Measurements from ENCODE around the gene MCM3AP. TPM values are rescaled to one million over a fixed set of nuclear protein-coding genes. Genes with fewer than 3 reads are reported as not detected.

MCM3AP gene
- total RNA-seq = 100 to 1,000 TPM in 3 of 4 donors, 10 to 100 TPM in 1; 96.7 to 178 (median 148) TPM

GRCh38 chr21:46285206-46285661, at the start of gene MCM3AP:
Gene MCM3AP, minus strand, starts transcription at chr21:46285611. Its CDS starts 325 bp downstream, at chr21:46285286.
- DNase-seq = no peak
- TF ChIP-seq POLR2A (IDR thresholded peaks at IDR 0.05) = no peak
- TF ChIP-seq, protein P1, sequence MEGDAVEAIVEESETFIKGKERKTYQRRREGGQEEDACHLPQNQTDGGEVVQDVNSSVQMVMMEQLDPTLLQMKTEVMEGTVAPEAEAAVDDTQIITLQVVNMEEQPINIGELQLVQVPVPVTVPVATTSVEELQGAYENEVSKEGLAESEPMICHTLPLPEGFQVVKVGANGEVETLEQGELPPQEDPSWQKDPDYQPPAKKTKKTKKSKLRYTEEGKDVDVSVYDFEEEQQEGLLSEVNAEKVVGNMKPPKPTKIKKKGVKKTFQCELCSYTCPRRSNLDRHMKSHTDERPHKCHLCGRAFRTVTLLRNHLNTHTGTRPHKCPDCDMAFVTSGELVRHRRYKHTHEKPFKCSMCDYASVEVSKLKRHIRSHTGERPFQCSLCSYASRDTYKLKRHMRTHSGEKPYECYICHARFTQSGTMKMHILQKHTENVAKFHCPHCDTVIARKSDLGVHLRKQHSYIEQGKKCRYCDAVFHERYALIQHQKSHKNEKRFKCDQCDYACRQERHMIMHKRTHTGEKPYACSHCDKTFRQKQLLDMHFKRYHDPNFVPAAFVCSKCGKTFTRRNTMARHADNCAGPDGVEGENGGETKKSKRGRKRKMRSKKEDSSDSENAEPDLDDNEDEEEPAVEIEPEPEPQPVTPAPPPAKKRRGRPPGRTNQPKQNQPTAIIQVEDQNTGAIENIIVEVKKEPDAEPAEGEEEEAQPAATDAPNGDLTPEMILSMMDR (IDR thresholded peaks at IDR 0.05) = no peak
- H3K4me3 ChIP-seq = peak within 1 kb of the TSS; percentile 81 to 100 (median 90)
- H3K36me3 ChIP-seq = peaks cover 0 to 37% (median 0%) of the 10 kb centered on the region in 3 donors
- H3K27me3 ChIP-seq = no peaks in the 10 kb centered on the region
- H3K9me3 ChIP-seq = no peaks in the 10 kb centered on the region
- peak within 1 kb of the TSS; percentile 90 to 100 (median 98) for H3K27ac ChIP-seq
- peaks cover 0 to 41% (median 13%) of the 10 kb centered on the region in 4 donors for H3K4me1 ChIP-seq

- TF ChIP-seq, protein P1 (IDR thresholded peaks at IDR 0.05) = no peak
- TF ChIP-seq POLR2A (IDR thresholded peaks at IDR 0.05) = no peak
- Histone ChIP-seq H3K36me3 (peaks cover 0 to 45% (median 0%) of the 10 kb centered on the region in 3 donors), H3K4me1 (no peaks in the 10 kb centered on the region), H3K9me3 (no peaks in the 10 kb centered on the region), H3K27ac (no peak overlapping the region), H3K4me3 (no peak overlapping the region), H3K27me3 (no peaks in the 10 kb centered on the region)
- no peak for DNase-seq
Observed at GRCh38 chr21:46334351-46335140, 49.1 kb upstream of the MCM3AP start.

DNA sequence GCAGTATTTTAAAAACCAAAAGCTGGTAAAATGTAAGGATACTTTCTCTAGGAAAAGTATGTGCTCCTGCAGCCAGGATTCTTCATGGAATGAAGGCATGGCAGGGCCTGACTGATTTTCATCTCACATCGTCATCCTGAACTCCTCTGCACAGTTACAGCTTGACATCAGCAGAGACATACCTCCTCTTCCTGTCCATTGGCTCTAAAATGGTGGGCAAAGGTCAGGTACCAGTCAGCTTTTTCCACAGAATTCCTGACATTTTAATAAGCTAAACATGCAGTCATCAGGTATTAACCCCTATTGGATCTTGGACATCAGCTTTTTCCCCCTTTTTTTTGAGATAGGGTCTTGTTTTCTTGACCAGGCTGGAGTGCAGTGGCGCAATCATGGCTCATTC, 44.4 kb upstream of the MCM3AP start:
- H3K9me3 ChIP-seq = no peaks in the 10 kb centered on the region
- no peaks in the 10 kb centered on the region for H3K27me3 ChIP-seq
- peaks cover 0 to 32% (median 0%) of the 10 kb centered on the region in 3 donors for H3K36me3 ChIP-seq
- H3K4me3 ChIP-seq = no peak overlapping the region
- TF ChIP-seq, protein P1 (IDR thresholded peaks at IDR 0.05) = no peak
- no peak for TF ChIP-seq POLR2A (IDR thresholded peaks at IDR 0.05)
- peaks cover 0 to 12% (median 1%) of the 10 kb centered on the region in 4 donors for H3K4me1 ChIP-seq
- no peak for DNase-seq
- H3K27ac ChIP-seq = no peak overlapping the region

GRCh38 chr21:46328151-46328550, 42.7 kb upstream of the MCM3AP start:
- H3K36me3 ChIP-seq = peaks cover 0 to 29% (median 0%) of the 10 kb centered on the region in 3 donors
- H3K9me3 ChIP-seq = no peaks in the 10 kb centered on the region
- no peak for TF ChIP-seq POLR2A (IDR thresholded peaks at IDR 0.05)
- TF ChIP-seq, protein P1 (IDR thresholded peaks at IDR 0.05) = no peak
- DNase-seq = no peak
- H3K4me1 ChIP-seq = peaks cover 0 to 12% (median 2%) of the 10 kb centered on the region in 4 donors
- no peak overlapping the region for H3K4me3 ChIP-seq
- no peak overlapping the region for H3K27ac ChIP-seq
- no peaks in the 10 kb centered on the region for H3K27me3 ChIP-seq

GRCh38 chr21:46327711-46328110, 42.3 kb upstream of the MCM3AP start:
- Histone ChIP-seq H3K4me3 (no peak overlapping the region), H3K9me3 (no peaks in the 10 kb centered on the region), H3K27ac (no peak overlapping the region), H3K27me3 (no peaks in the 10 kb centered on the region), H3K36me3 (peaks cover 0 to 29% (median 0%) of the 10 kb centered on the region in 3 donors), H3K4me1 (peaks cover 0 to 16% (median 4%) of the 10 kb centered on the region in 4 donors)
- DNase-seq = no peak
- no peak for TF ChIP-seq POLR2A (IDR thresholded peaks at IDR 0.05)

GRCh38 chr21:46326110-46326703, 40.8 kb upstream of the MCM3AP start:
- H3K27ac ChIP-seq = no peak overlapping the region
- no peaks in the 10 kb centered on the region for H3K27me3 ChIP-seq

More at GRCh38 chr21:46326110-46326703, 40.8 kb upstream of the MCM3AP start:
- no peak for DNase-seq
- H3K4me1 ChIP-seq = peaks cover 0 to 25% (median 7%) of the 10 kb centered on the region in 4 donors
- H3K4me3 ChIP-seq = no peak overlapping the region
- H3K36me3 ChIP-seq = peaks cover 0 to 24% (median 0%) of the 10 kb centered on the region in 3 donors
- no peaks in the 10 kb centered on the region for H3K9me3 ChIP-seq
- TF ChIP-seq, protein P1 (IDR thresholded peaks at IDR 0.05) = no peak
- no peak for TF ChIP-seq POLR2A (IDR thresholded peaks at IDR 0.05)

Measured in Peyer's patch (tissue), 4 donors.